Nephron progenitor cell (in vitro differentiated cells): Measurements from ENCODE around the gene TSSK6.
"Not testable (repeated sequence)": the region's sequence is repeated elsewhere in the genome, so short reads cannot be mapped to it uniquely, and the experiment has no call there.

Experiments used
- DNase-seq: peaks from one replicate; pipeline ENCODE4 v3.0.0; 2021
- H3K27ac Mint-ChIP-seq: 2 replicates; pipeline ENCODE4 v1.8.0; 2021; ENCODE audit warnings: mild to moderate bottlenecking, moderate library complexity, mixed read lengths
- H3K27me3 Mint-ChIP-seq: 2 replicates; pipeline ENCODE4 v1.8.0; 2021; ENCODE audit warnings: mild to moderate bottlenecking, low read depth, mixed read lengths; ENCODE audit not compliant: poor library complexity
- H3K36me3 Mint-ChIP-seq: 2 replicates; pipeline ENCODE4 v1.8.0; 2021; ENCODE audit warnings: low read depth, mixed read lengths
- H3K4me1 Mint-ChIP-seq: 2 replicates; pipeline ENCODE4 v1.8.0; 2021; ENCODE audit warnings: mixed read lengths
- H3K4me3 Mint-ChIP-seq: 2 replicates; pipeline ENCODE4 v1.8.0; 2021; ENCODE audit warnings: mild to moderate bottlenecking, moderate library complexity, mixed read lengths
- H3K9me3 Mint-ChIP-seq: 2 replicates; pipeline ENCODE4 v1.8.0; 2021; ENCODE audit warnings: mild to moderate bottlenecking, moderate library complexity, mixed read lengths
- TF ChIP-seq, protein P1 (sequence below): fragments of 200-600 bp; sonication (generic); IDR thresholded peaks from 2 replicates; pipeline ENCODE4 v1.5.0; 2021; ENCODE audit warnings: antibody characterized with exemption

Gene TSSK6

DNA sequence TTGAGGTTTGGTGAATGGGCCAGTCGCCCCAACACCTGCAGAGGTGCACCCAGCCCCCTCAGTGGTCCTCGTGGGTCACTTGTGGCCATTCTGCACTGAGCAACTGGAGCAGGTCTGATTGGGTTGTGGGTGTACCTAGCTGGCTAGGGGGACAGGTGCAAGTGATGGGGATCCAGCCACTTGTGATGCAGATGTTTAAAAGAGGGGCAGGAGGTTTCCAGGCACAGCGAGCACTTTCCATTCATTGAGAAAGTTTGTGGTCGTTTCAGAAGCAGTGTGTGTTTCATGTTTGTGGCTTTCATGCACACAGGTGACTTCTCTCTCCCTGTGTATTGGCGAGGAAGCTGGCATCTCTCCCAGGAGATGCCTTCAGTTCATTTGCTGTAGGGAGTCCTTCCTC is 34.7 kb downstream of the TSSK6 start:
- no peak for DNase-seq
- Mint-ChIP-seq H3K4me1 (peaks cover 61% of the 10 kb centered on the region), H3K27me3 (peaks cover 2% of the 10 kb centered on the region), H3K9me3 (no peaks in the 10 kb centered on the region), H3K4me3 (no peak overlapping the region), H3K27ac (peak overlapping the region; percentile 68), H3K36me3 (peaks cover 14% of the 10 kb centered on the region)
- TF ChIP-seq, protein P1, sequence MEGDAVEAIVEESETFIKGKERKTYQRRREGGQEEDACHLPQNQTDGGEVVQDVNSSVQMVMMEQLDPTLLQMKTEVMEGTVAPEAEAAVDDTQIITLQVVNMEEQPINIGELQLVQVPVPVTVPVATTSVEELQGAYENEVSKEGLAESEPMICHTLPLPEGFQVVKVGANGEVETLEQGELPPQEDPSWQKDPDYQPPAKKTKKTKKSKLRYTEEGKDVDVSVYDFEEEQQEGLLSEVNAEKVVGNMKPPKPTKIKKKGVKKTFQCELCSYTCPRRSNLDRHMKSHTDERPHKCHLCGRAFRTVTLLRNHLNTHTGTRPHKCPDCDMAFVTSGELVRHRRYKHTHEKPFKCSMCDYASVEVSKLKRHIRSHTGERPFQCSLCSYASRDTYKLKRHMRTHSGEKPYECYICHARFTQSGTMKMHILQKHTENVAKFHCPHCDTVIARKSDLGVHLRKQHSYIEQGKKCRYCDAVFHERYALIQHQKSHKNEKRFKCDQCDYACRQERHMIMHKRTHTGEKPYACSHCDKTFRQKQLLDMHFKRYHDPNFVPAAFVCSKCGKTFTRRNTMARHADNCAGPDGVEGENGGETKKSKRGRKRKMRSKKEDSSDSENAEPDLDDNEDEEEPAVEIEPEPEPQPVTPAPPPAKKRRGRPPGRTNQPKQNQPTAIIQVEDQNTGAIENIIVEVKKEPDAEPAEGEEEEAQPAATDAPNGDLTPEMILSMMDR = no peak

- DNase-seq = no peak
- H3K27ac Mint-ChIP-seq = peak overlapping the region; percentile 95
Observed at GRCh38 chr19:19477705-19478383, 37.5 kb downstream of the TSSK6 start.

DNA sequence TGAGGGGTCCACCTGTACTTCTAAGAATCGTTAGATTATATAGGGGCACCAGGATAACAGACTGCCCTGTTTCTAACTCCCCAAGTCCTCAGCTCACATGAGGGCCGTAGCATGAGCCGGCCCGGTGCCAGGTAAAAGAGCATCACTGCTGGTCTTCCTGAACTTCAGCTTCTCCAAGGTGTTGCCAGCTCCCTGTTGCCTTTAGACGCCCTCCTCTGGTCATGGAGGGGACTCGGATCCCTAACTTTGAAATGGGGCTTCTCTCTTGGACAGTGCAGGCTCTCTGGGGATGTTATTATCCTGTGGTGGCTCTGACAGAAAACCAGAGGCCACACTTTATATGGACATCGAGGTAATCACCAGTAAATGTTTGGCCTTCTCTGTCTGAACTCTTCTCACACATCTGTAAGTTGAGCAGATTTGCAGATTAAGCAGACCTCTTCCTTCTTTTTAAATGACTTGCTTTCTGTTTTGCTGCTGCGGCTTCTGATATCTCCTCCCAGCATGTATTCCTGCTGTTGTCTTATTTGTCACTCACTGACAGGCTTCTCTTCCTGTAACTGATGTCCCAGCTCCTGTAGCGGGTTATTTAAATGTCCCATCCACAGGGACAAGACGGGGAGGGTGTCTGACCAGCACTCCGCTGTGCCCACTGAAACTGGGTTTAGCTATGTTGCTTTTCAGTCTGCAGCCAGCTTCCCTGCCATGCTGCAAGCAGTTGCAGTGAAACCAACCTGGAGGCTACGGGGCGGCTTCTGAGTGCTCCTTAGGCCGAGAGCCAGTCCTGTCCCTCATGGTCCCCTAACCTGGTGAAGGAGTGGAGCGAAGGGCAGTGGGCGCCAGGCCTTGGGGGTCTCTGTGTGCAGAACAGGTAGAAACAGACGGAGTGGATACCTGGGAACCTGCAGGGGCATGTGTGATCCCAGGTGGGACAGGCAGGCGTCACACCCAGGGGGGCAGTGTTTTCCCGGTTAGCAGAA is 39.2 kb downstream of the TSSK6 start:
- Mint-ChIP-seq H3K36me3 (peaks cover 26% of the 10 kb centered on the region), H3K4me3 (no peak overlapping the region), H3K4me1 (peaks cover 56% of the 10 kb centered on the region), H3K27ac (peak overlapping the region; percentile 85), H3K27me3 (peaks cover 2% of the 10 kb centered on the region), H3K9me3 (no peaks in the 10 kb centered on the region)
- TF ChIP-seq, protein P1 = no peak
- DNase-seq = no peak

More at GRCh38 chr19:19477705-19478383, 37.5 kb downstream of the TSSK6 start:
- Mint-ChIP-seq H3K36me3 (peaks cover 11% of the 10 kb centered on the region), H3K27me3 (peaks cover 2% of the 10 kb centered on the region), H3K4me1 (peaks cover 62% of the 10 kb centered on the region), H3K9me3 (no peaks in the 10 kb centered on the region), H3K4me3 (no peak overlapping the region)
- TF ChIP-seq, protein P1 = no peak

DNA sequence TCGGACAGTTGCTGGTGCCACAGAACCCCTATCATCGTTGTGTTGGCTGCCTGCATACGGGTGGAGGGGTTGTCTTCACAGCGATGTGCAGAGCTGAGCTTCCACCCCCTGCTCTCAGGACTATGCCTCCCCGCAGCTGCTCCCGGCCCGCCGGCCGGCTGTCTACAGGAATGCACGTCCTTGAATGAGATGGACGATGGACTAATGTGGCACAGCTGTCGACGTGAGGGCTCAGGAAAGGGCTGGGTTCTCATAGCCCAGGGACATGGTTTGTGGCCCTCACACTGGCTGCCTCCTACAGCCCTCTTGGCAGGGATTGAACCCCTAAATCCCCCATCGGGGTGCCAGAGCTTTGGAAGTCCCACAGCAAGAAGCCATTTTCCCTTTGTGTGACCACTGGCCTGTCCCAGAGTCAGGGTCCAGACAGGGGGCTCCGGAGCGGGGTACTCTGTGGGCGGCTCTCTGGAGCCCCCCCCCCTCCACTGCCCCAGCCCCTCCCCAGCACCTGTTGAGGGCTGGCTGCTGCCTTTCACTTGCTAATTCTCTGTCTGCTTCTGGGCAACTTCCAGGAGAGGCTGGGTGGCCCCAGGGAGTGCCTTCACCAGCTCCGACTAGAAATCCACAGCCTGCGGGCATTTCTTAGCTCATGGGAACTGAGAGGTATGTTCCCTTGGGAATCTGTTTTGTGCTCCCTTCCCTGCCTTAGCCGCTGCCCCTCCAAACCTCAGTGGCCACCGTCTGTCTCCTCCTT is 40.2 kb downstream of the TSSK6 start:
- Mint-ChIP-seq H3K27ac (peak overlapping the region; percentile 85), H3K4me3 (no peak overlapping the region), H3K9me3 (peaks cover 7% of the 10 kb centered on the region), H3K27me3 (peaks cover 2% of the 10 kb centered on the region), H3K36me3 (peaks cover 35% of the 10 kb centered on the region), H3K4me1 (peaks cover 50% of the 10 kb centered on the region)
- TF ChIP-seq, protein P1 = no peak
- DNase-seq = no peak

- H3K4me1 Mint-ChIP-seq = peaks cover 42% of the 10 kb centered on the region
- H3K27me3 Mint-ChIP-seq, DNase-seq, H3K4me3 Mint-ChIP-seq: not testable (repeated sequence)
- H3K27ac Mint-ChIP-seq = peak overlapping the region; percentile 80
- H3K9me3 Mint-ChIP-seq = peaks cover 37% of the 10 kb centered on the region
- H3K36me3 Mint-ChIP-seq = peaks cover 57% of the 10 kb centered on the region
Observed at GRCh38 chr19:19472106-19472505, 43.2 kb downstream of the TSSK6 start.

- Mint-ChIP-seq H3K4me1 (peaks cover 42% of the 10 kb centered on the region), H3K27ac (peak overlapping the region; percentile 80), H3K27me3 (peaks cover 8% of the 10 kb centered on the region), H3K9me3 (peaks cover 41% of the 10 kb centered on the region), H3K4me3 (no peak overlapping the region), H3K36me3 (peaks cover 61% of the 10 kb centered on the region)
- TF ChIP-seq, protein P1 = no peak
- DNase-seq = no peak
Observed at GRCh38 chr19:19471682-19472081, 43.7 kb downstream of the TSSK6 start.
